HG03060 (cell line): ENCODE measurements around the gene IRS1.

Experiments
- ATAC-seq: cut with Tn5 transposase; IDR thresholded peaks from one replicate; pipeline ENCODE4 v1.9.1; 2021; ENCODE audit warnings: low read depth, moderate number of reproducible peaks; ENCODE audit not compliant: unreplicated experiment

Gene IRS1

GRCh38 chr2:226793646-226794045, 6.0 kb downstream of the IRS1 start:
- ATAC-seq, result no peak

- ATAC-seq, result no peak
Measured at GRCh38 chr2:226792155-226792881, 7.3 kb downstream of the IRS1 start.

- peak; percentile 73 for ATAC-seq
Measured at GRCh38 chr2:226791487-226792081, 8.0 kb downstream of the IRS1 start.

GRCh38 chr2:226791056-226791486, 8.5 kb downstream of the IRS1 start:
- peak; percentile 39 for ATAC-seq

GRCh38 chr2:226790431-226790830, 9.2 kb downstream of the IRS1 start:
- ATAC-seq, result no peak

- ATAC-seq, result no peak
Measured at GRCh38 chr2:226790011-226790410, 9.6 kb downstream of the IRS1 start.

GRCh38 chr2:226788881-226789490, 10.6 kb downstream of the IRS1 start:
- no peak for ATAC-seq

GRCh38 chr2:226788064-226788463, 11.6 kb downstream of the IRS1 start:
- ATAC-seq, result no peak

GRCh38 chr2:226783885-226784284, 15.7 kb downstream of the IRS1 start:
- ATAC-seq, result no peak

- no peak for ATAC-seq
Measured at GRCh38 chr2:226782092-226782713, 17.4 kb downstream of the IRS1 start.

GRCh38 chr2:226780431-226780830, 19.2 kb downstream of the IRS1 start:
- ATAC-seq, result no peak

GRCh38 chr2:226777611-226778010, 22.0 kb downstream of the IRS1 start:
- ATAC-seq, result no peak

GRCh38 chr2:226776104-226776503, 23.5 kb downstream of the IRS1 start:
- ATAC-seq, result no peak

- ATAC-seq, result no peak
Measured at GRCh38 chr2:226775032-226775509, 24.5 kb downstream of the IRS1 start.

GRCh38 chr2:226773291-226773690, 26.3 kb downstream of the IRS1 start:
- ATAC-seq, result no peak

- ATAC-seq, result peak; percentile 99
Measured at GRCh38 chr2:226772389-226773179, 27.0 kb downstream of the IRS1 start.

GRCh38 chr2:226771067-226771466, 28.6 kb downstream of the IRS1 start:
- ATAC-seq, result no peak

GRCh38 chr2:226767056-226767813, 32.4 kb downstream of the IRS1 start:
- no peak for ATAC-seq

- no peak for ATAC-seq
Measured at GRCh38 chr2:226766352-226767055, 33.1 kb downstream of the IRS1 start.
